ENCODE results near the gene KLK3.

DNA sequence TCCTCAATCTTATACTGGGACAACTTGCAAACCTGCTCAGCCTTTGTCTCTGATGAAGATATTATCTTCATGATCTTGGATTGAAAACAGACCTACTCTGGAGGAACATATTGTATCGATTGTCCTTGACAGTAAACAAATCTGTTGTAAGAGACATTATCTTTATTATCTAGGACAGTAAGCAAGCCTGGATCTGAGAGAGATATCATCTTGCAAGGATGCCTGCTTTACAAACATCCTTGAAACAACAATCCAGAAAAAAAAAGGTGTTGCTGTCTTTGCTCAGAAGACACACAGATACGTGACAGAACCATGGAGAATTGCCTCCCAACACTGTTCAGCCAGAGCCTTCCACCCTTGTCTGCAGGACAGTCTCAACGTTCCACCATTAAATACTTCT, 4.0 kb upstream of the KLK3 start:
- TF ChIP-seq EZH2phosphoT487 (IDR thresholded peaks at IDR 0.05; ENCODE audit: borderline replicate concordance, low read length): no peak
- TF ChIP-seq, protein P1, sequence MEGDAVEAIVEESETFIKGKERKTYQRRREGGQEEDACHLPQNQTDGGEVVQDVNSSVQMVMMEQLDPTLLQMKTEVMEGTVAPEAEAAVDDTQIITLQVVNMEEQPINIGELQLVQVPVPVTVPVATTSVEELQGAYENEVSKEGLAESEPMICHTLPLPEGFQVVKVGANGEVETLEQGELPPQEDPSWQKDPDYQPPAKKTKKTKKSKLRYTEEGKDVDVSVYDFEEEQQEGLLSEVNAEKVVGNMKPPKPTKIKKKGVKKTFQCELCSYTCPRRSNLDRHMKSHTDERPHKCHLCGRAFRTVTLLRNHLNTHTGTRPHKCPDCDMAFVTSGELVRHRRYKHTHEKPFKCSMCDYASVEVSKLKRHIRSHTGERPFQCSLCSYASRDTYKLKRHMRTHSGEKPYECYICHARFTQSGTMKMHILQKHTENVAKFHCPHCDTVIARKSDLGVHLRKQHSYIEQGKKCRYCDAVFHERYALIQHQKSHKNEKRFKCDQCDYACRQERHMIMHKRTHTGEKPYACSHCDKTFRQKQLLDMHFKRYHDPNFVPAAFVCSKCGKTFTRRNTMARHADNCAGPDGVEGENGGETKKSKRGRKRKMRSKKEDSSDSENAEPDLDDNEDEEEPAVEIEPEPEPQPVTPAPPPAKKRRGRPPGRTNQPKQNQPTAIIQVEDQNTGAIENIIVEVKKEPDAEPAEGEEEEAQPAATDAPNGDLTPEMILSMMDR (conservative IDR thresholded peaks at IDR 0.05; ENCODE audit: low read depth, low read length): no peak
